Measurements from ENCODE around the gene CDC42EP3.

The CDC42EP3 gene

DNA sequence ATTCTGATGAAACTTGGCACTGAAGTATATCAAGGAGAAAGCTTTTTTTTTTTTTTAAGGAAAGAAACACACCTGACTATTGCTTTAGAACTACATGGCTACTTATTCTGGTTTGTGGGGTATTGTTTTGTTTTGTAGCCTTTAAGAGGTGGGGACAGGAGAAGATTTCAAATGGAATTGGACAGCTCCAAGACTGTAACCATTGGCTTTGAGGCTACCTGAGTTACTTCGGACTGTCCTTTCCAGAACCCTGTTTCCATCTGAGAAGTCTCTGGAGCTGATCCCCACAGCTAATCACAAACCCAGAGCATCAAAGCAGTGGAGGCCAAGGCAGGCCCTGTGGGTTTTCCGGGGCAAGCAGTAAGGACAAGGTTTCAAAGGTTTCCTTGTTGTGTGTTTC is 4.7 kb downstream of the CDC42EP3 start:
- no peak for FAIRE-seq
- DNase-seq (ENCODE audit: insufficient read length), result no peak
- TF ChIP-seq POLR2AphosphoS5 (IDR thresholded peaks at IDR 0.05; ENCODE audit: low read depth, low read length), result no peak

DNA sequence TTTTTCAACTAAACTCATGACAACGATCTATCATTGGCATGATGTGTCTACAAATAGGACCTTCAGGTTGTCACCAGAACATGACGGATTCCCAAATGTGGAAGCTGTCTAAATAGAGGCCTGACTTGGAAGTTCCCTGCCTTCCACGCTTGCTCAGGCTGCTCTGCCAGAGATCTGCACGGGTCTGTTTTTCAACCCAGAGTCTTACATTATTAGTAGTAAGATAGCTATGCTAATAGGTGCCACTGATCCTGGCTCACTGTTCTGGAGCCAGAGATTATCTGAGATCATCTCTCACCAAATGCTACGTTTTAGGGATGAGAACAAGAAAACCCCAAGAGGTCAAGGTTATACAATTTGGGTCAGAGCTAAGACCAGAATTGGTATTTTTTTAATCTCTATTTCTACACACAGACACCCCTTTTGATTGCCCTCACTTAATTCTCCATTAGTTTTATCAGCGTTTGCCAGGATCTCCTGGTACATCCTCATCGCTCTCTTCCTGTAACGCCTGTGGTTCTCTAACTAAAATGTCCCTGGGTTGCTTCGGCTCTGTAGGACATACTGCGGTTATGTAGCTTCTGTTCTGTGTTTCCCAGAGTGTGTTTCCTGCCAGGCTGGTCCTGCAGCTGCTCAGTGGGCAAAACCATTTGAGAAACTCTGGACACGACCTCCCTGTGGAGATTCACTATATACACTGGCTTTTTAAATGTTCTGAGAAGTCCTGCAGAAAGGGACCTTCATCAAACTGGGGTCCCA is 5.7 kb downstream of the CDC42EP3 start:
- no peak for DNase-seq (ENCODE audit: insufficient read length)
- peak; percentile 40 for FAIRE-seq

DNA sequence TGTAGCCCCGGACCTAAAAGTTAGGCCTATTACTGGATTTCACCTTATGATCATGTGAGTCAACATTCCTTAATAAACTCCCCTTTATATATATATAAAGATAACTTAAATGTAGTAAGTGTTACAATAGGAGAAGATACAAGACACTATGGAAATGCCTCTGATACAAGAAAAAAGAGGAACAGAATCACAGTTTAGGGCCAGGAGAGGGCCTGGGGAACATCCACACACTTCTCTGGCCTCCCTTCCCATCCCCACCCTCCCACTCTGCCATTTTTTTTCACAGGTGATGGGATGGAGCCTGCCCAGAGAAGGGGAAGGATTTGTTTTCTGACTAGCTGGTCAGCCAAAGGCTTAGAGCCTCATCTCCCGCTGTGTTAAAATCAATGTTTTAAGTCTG is 6.4 kb downstream of the CDC42EP3 start:
- FAIRE-seq (no peak), DNase-seq (ENCODE audit: insufficient read length) (no peak)
- TF ChIP-seq POLR2A (IDR thresholded peaks at IDR 0.05; ENCODE audit: low read depth, low read length) (no peak), TAF1 (IDR thresholded peaks at IDR 0.05; ENCODE audit: borderline replicate concordance, low read depth, low read length) (no peak), POLR2AphosphoS5 (IDR thresholded peaks at IDR 0.05; ENCODE audit: low read depth, low read length) (no peak)

More for the DNA sequence above, 5.7 kb downstream of the CDC42EP3 start:
- 0 out of 2 replicates have a peak, but pooled peaks have one; percentile 33 for TF ChIP-seq POLR2AphosphoS5 (IDR thresholded peaks at IDR 0.05; ENCODE audit: low read depth, low read length)
- no peak for TF ChIP-seq POLR2A (IDR thresholded peaks at IDR 0.05; ENCODE audit: low read depth, low read length)

DNA sequence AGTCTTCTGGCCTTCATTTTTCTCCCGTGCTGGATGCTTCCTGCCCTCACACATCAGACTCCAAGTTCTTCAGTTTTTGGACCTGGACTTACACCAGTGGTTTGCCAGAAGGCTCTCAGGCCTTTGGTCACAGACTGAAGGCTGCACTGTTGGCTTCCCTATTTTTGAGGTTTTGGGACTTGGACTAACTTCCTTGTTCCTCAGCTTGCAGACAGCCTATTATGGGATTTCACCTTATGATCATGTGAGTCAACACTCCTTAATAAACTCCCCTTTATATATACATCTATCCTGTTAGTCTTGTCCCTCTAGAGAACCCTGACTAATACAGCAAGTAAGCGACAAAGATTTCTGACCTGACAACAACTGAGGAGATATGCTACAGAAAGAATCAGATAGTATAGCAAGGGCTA is 7.2 kb downstream of the CDC42EP3 start:
- DNase-seq (ENCODE audit: insufficient read length) (no peak), FAIRE-seq (peak; percentile 27)
- TF ChIP-seq POLR2AphosphoS5 (IDR thresholded peaks at IDR 0.05; ENCODE audit: low read depth, low read length) (no peak), POLR2A (IDR thresholded peaks at IDR 0.05; ENCODE audit: low read depth, low read length) (no peak), TAF1 (IDR thresholded peaks at IDR 0.05; ENCODE audit: borderline replicate concordance, low read depth, low read length) (no peak)

DNA sequence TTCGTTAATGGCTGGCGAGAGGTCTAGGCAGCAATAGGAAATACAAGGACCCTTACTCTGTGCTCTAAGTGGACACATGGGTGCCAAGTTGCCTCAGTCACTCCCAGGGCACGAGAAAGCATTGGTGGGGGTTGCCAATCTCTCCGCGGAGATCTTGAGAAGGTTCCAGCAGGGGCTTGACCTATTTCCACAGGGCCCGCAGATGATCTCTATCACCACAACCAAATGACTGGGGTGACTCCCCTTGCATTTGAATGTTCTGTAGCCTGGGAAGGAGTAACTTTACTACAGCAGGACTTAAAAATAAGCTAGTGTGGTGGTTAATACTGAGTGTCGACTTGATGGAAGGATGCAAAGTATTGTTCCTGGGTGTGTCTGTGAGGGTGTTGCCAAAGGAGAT is 8.1 kb downstream of the CDC42EP3 start:
- DNase-seq (ENCODE audit: insufficient read length) (no peak), FAIRE-seq (no peak)
- 0 out of 2 replicates have a peak, but pooled peaks have one; percentile 7 for TF ChIP-seq POLR2A (IDR thresholded peaks at IDR 0.05; ENCODE audit: low read depth, low read length)
- no peak for TF ChIP-seq POLR2AphosphoS5 (IDR thresholded peaks at IDR 0.05; ENCODE audit: low read depth, low read length)

DNA sequence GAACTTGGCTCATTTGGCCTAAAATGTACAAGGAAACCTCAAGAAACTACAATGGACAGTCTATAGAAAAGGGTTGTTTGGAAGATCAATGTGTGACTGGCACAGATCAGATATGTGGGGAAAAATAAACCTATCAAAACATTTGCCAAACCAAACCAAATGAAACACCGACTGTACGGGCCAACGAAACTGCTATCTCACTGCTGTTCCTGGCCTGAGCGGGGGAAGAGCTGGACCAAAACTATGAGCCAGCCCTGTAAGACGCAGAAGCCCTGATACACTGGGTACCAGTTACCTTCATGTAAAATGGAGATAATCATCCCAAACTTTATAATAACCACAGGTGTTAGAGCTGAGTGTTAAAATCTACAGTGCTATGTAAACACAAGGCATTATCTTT is 11.7 kb downstream of the CDC42EP3 start:
- no peak; the same call in 1 of the 2 replicates for TF ChIP-seq POLR2AphosphoS5 (IDR thresholded peaks at IDR 0.05; ENCODE audit: low read depth, low read length)
- no peak for TF ChIP-seq TAF1 (IDR thresholded peaks at IDR 0.05; ENCODE audit: borderline replicate concordance, low read depth, low read length)
- TF ChIP-seq POLR2A (IDR thresholded peaks at IDR 0.05; ENCODE audit: low read depth, low read length), result no peak
- FAIRE-seq, result no peak
- DNase-seq (ENCODE audit: insufficient read length), result no peak

DNA sequence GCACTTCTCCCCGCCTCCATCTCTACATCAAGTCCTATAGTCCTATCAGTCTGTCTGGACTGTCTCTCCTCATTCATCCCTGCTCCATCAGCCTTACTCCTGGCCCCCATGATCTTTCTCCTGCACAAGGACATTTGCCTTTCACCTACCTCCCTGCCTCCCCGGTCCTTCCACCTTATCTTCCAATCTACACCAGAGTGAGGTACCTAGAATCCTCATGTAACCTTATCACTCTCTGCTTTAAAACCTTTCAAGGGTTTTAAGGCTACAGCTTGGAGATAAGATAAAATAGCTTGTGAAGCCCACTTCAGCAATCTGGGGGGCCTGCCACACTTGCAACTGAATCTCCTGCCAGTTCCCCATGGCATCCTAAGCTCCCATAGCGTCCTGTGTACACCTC is 12.8 kb downstream of the CDC42EP3 start:
- no peak for FAIRE-seq
- TF ChIP-seq POLR2AphosphoS5 (IDR thresholded peaks at IDR 0.05; ENCODE audit: low read depth, low read length) (no peak), POLR2A (IDR thresholded peaks at IDR 0.05; ENCODE audit: low read depth, low read length) (no peak), TAF1 (IDR thresholded peaks at IDR 0.05; ENCODE audit: borderline replicate concordance, low read depth, low read length) (no peak)

DNA sequence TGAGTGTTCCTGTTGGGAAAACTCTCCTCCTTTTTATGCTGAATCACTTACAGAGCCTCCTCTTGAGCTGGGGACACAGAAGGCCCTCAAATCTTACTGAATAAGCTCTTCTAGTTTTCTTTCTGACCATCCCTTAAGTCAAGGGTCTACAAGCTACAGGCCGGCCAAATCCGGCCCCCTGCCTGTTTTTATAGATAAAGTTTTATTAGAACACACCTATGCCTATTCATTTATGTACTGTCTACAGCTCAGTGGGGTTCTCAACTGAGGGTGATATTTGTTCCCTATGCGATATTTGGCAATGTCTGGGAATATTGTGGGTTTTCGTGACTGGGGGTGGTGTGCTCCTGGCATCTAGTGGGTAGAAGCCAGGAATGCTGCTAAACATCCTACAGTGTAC is 14.0 kb downstream of the CDC42EP3 start:
- DNase-seq (ENCODE audit: insufficient read length) (no peak), FAIRE-seq (no peak)
- no peak for TF ChIP-seq TAF1 (IDR thresholded peaks at IDR 0.05; ENCODE audit: borderline replicate concordance, low read depth, low read length)
- TF ChIP-seq POLR2AphosphoS5 (IDR thresholded peaks at IDR 0.05; ENCODE audit: low read depth, low read length), result no peak
- no peak; the same call in 1 of the 2 replicates for TF ChIP-seq POLR2A (IDR thresholded peaks at IDR 0.05; ENCODE audit: low read depth, low read length)

More for the DNA sequence above, 12.8 kb downstream of the CDC42EP3 start:
- DNase-seq (ENCODE audit: insufficient read length), result no peak

DNA sequence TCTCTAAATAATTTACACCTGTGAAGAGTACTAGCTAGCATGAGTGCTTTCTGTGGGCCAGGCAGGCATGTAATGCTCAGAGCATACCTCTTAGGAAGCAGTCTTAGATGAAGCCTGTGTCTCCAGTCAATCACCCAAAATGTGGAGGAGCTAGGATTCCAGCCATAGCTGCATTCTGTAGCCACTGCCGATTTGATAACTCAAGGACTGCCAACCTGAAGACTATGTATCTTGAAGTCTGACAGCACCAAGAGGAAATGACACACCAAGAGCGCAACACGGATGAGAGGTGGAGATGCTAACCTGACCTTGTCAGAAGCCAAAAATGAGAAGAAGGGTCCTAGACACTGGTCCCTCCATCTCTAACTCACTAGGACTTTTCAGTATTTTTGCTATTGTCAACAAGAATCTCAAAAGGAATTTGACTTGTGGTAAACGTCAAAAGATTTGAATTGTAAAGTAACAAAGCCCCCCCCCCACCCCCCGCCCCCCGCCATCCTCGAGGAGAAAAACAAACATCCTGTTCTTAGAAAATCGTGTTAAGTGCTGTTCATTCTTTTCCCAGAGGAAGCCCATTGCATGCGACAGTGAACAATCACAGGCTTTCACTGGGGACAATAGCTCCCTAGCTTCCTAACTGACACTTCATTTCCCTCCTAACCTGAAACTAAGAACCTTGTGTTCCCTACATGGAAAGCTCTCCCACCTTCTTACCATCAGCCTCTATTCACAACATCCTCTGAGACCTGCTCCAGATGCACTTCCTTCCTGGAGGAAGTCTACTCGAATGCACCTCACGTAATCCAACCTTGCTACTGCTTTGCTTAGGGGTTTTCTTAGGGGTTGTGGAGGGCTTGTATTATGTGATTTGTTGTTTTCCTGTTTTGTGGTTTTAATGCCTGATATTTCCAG is 14.7 kb downstream of the CDC42EP3 start:
- TF ChIP-seq POLR2A (IDR thresholded peaks at IDR 0.05; ENCODE audit: low read depth, low read length), result no peak; the same call in 1 of the 2 replicates
- no peak for DNase-seq (ENCODE audit: insufficient read length)
- peak; percentile 14 for FAIRE-seq

DNA sequence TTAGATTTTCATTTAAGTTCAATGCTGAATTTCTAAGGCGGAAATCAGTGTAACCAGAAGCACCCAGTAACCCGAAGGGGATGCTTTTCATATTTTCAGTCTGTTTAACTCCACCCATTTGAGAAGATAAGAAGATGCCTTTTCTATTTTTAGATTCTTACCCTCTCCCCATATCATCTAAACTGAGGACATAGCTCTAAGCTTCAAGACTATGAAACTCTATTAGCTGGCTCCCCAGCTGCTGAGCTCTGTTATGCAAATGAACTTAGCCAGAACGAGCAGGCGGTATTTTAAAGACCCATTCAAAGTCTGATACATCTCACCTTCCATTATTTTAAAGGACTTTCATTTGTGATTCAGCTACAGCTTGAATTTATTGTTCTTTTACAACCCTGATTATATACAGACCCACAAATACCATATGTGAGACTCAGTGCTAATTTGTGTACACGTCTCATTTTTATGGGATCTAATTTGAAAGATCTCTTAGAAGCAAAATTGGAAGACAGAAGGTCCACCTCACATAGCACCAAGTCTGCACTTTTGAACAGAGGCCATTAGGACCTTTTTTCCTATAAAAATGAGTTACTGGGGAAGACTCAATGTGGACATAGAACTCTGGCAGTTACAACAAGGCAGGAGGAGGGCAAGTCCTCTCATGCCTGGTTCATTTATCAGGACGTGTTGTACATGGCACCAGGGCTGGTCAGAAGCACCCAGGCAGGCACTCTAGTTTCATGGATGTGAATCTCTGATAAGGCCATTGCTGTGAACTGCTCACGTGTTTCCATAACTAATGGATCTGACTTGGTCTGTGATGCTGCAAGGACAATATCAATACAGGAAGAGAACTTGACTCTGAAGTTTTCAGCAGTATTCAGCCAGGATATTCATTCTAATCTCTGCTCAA is 16.3 kb downstream of the CDC42EP3 start:
- no peak; the same call in 1 of the 2 replicates for TF ChIP-seq POLR2A (IDR thresholded peaks at IDR 0.05; ENCODE audit: low read depth, low read length)
- no peak for TF ChIP-seq TAF1 (IDR thresholded peaks at IDR 0.05; ENCODE audit: borderline replicate concordance, low read depth, low read length)
- 0 out of 2 replicates have a peak, but pooled peaks have one; percentile 26 for TF ChIP-seq POLR2AphosphoS5 (IDR thresholded peaks at IDR 0.05; ENCODE audit: low read depth, low read length)
- peak; percentile 42 for DNase-seq (ENCODE audit: insufficient read length)
- peak; percentile 71 for FAIRE-seq

DNA sequence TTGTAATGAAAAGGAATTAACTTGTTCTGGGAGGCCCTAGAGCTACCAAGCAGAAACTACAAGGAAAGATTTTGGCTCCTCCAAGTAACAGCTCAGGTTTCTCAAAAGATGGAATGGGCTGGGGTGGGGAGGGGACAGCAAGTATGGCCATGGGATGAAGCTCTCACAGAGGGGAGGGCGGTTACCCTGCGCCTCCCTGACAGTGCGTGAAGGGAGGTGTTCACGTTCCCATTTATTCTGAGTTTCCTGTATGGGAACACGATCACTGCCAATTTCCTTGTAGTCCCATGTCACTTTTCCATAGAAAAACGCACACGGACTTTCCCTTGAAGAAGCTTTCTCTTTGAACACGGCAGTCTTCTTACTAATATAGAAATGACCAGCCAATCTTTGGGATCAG is 17.0 kb downstream of the CDC42EP3 start:
- TF ChIP-seq POLR2A (IDR thresholded peaks at IDR 0.05; ENCODE audit: low read depth, low read length) (no peak; the same call in 1 of the 2 replicates), POLR2AphosphoS5 (IDR thresholded peaks at IDR 0.05; ENCODE audit: low read depth, low read length) (no peak), TAF1 (IDR thresholded peaks at IDR 0.05; ENCODE audit: borderline replicate concordance, low read depth, low read length) (no peak)
- DNase-seq (ENCODE audit: insufficient read length), result no peak
- FAIRE-seq, result peak; percentile 53

Data from GM12892 (cell line).